HG03039 (cell line): ENCODE measurements around the gene SUSD1.
"Not testable (repeated sequence)": the region's sequence is repeated elsewhere in the genome, so short reads cannot be mapped to it uniquely, and the experiment has no call there.

Experiments
- ATAC-seq: cut with Tn5 transposase; IDR thresholded peaks from one replicate; pipeline ENCODE4 v1.9.1; 2021; ENCODE audit warnings: mild to moderate bottlenecking, moderate library complexity; ENCODE audit not compliant: unreplicated experiment

SUSD1 gene

GRCh38 chr9:112174965-112175795, at the start of gene SUSD1:
Gene SUSD1, minus strand, starts transcription at chr9:112175297. Its CDS starts 62 bp downstream, at chr9:112175235.
- ATAC-seq: peak; percentile 43

DNA sequence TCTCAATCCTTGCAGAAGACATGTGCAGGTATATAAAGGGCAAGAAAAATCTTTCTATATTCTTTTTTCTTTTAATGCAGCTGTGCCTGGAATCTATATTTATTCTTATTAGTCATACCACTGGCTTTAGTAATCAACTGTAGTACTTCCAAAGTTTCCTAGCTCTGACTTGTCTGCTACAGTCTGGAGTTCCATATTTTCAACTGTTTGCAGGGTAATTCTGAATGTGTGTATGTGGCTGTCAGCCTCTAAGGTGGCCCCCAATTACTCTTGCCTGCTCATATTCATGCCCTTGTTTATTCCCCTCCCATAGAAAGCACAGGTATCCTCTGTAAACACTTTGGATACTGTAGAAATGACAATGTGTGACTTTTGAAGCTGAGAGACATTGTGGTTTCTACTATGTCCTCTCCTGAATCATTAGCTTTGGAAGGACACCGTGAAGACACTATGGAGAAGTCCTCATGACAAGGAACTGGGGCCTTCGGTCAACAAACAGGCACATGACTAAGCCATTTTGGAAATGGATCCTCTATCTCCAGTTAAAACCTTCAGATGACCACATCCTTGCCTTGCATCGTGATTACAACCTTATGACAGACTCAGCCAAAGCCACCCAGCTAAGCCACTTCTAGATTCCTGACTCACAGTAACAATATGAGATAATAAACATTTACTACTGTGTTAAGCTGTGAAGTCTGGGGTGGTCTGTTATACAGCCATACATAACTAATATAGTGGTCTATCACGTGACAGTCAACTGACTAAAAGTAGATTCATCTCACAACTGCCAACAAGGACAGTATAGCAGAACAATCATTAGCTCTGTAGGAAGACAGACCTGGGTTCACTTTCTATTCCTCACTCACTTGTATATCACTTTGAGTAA, 49.5 kb upstream of the SUSD1 start:
- no peak for ATAC-seq

DNA sequence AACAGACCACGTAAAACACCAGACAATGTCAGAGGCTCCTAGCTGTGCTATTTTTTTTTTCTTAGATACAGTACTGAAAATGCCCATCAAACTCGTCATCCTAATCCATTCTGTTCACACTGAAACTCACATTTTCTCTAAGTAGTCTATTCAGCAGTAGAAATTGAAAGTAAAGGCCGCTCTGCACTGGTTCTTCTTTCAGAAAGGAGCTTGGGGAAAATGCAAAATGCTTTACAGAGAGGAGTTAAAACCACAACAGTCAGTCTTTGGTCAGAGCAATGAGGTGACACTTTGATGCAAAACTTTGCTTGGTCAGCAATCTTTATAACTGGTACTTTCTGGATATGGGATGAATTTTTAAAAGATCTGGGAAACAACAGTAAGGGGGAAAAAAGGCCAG, 43.8 kb upstream of the SUSD1 start:
- ATAC-seq: peak; percentile 91

DNA sequence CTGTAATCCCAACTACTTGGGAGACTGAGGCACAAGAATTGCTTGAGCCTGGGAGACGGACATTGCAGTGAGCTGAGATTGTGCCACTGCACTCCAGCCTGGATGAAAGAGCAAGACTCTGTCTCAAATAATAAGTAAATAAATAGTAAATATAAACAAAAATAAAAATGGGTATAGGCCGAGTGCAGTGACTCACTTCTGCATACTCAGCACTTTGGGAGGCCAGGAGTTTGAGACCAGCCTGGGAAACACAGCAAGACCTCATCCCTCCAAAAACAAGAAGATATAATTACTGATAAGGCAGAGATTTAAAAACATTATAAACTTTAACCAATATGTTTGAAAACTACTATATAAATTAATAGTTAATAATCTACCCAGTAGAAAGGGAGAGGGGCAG, 37.8 kb upstream of the SUSD1 start:
- ATAC-seq: no peak

DNA sequence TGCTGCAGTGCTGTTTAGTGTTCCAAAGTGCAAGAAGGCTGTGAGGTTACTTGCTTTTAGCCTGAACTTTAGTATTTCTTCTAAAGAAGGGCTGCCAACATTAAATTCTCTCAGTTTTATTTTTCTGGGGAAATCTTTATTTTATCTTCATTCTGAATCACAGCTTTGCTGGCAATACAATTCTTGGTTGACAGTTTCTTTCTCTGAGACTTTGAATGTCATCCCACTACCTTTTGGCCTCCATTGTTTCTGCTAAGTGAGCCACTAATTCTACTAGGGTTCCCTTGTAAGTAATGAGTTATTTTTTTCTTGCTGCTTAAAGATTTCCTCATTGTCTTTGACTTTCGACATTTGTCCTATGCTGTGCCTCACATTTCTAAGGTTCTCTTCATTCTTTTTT, 32.4 kb upstream of the SUSD1 start:
- ATAC-seq: no peak

- no peak for ATAC-seq
Measured at GRCh38 chr9:112203536-112203935, 28.4 kb upstream of the SUSD1 start.

DNA sequence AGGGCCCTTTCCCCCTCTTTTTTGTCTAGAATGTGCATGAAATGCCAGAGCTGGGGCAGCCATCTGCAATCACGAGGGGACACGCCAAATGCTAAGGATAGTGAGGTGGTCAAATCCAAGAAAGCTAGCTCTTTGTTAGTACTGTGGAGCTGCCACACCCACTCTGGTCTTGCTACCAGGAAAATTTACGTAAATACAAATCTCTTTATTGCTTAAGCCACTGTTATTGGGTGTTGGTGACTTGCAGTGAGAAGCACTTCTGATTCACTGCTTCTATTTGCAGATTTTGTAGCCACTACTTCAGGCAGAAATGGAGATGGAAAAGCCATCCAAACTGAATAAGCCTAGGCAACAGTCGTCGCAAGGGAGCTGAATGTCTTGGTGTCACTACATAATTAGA, 25.6 kb upstream of the SUSD1 start:
- ATAC-seq: no peak

DNA sequence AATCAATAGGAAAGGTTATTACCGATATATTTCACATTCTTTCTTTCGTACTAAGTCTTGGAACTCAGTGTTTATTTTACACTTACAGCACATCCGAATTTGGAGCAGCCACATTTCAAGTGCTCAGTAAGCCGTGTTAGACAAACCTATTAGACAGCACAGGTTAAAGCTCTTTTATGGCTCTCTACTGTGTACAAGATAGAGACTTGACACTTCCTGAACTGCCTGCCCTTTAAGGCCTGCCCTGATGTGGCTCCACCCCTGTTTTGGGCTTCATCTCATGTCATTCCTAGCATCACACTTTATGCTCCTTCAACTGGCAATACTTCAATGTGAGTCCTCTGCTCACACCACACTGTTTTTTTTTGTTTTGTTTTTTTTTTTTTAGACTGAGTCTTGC, 23.5 kb upstream of the SUSD1 start:
- ATAC-seq: no peak

- ATAC-seq: no peak
Measured at GRCh38 chr9:112194969-112195431, 19.9 kb upstream of the SUSD1 start.

DNA sequence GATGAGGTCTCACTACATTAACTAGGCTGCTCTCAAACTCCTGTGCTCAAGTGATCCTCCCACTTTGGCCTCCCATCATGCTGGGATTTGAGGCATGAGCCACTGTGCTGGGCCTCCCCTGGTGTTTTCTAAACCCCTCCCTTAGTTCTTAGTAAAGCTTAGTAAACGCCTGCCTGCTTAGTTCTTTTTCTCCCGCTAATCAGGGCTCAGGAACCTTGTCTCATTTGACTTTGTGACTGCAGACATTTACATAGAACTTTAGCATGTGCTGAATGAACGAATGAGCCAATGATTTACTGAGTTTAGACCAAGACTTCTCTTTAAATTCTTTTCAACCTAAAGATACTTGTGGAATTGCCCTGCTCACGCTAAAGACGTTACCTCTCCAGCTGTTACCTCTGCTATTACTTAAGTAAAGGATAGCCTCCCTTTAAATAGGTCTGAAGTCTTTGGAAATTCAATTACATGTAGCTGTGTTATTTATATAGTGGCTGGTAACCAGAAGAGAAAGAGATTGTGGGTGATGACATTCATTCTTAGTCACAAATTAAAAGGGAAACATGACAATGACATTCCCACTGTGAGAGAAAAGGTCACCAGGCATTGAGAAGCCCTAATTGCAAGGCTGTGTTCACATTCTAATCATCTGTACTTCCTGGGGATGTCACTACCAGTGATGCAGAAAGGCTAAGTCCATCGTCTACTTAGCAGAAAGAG, 18.6 kb upstream of the SUSD1 start:
- ATAC-seq: no peak

DNA sequence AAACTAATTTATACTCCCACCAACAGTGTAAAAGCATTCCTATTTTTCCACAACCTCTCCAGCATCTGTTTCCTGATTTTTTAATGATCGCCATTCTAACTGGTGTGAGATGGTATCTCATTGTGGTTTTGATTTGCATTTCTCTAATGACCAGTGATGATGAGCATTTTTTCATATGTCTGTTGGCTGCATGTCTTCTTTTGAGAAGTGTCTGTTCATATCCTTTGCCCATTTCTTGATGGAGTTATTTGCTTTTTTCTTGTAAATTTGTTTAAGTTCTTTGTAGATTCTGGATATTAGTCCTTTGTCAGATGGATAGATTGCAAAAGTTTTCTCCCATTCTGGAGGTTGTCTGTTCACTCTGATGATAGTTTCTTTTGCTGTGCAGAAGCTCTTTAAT, 15.2 kb upstream of the SUSD1 start:
- not testable (repeated sequence) for ATAC-seq

DNA sequence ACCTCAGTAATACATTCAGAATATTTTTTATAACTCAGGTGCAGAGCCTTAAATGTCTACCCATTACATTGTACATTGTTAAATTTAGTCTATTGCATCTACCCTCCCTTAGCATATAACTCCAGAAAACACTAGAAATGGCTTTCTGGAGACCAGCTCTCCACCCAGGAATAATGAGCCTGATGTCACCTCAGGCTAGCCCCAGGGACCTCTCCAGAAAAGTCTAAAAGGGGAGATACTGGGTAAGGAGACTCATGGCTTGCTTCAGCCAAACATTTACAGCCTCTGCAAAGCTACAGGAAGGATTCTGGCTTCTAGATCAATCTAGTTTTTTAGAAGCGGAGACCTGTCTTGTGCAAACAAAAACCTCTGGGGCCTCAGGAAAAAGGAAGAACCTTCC, 13.8 kb upstream of the SUSD1 start:
- no peak for ATAC-seq

GRCh38 chr9:112187404-112187803, 12.3 kb upstream of the SUSD1 start:
- ATAC-seq: no peak

DNA sequence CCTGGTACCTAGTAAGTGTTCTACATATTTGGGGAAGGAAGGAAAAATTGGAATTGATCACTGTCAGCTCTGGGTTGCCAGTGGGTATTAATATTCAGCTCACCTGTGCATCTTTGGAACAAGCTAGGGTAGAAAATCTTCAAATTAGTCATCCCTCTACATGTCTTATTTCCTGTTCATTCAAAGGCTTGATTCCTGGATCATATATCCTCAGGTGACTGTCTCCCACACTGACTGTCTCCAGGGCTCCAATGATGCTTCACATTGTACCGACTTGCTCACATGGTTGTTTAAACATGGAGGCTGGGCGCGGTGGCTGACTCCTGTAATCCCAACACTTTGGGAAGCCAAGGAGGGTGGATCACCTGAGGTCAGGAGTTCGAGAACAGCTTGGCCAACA, 11.6 kb upstream of the SUSD1 start:
- no peak for ATAC-seq

- ATAC-seq: no peak
Measured at GRCh38 chr9:112184946-112185345, 9.8 kb upstream of the SUSD1 start.

DNA sequence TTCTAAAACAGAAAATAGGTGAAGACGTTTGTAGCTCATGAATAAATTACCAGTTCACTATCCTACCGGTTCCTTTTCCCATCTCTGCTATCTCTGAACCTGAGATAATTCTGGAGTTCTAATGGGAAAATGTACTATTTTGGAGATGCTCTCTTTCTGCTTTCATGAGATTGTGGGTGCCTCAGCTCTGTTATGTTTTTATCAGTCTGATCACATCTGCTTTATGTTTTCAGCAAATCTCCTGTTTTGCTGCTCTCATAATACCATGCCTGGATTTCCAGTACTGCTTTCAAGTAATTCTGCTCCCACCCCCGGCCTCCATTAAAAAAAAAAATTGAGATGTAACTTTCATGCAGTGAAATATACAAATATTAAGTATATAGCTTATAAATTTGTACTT, 9.1 kb upstream of the SUSD1 start:
- ATAC-seq: no peak

GRCh38 chr9:112180387-112180881, 5.3 kb upstream of the SUSD1 start:
- peak; percentile 42 for ATAC-seq

GRCh38 chr9:112179816-112180215, 4.7 kb upstream of the SUSD1 start:
- ATAC-seq: no peak

GRCh38 chr9:112176524-112176923, 1.4 kb upstream of the SUSD1 start:
- ATAC-seq: no peak

GRCh38 chr9:112175796-112176315, 759 bp upstream of the SUSD1 start:
- no peak for ATAC-seq
